Measurements from ENCODE around the gene FLT4. TPM values are rescaled to one million over a fixed set of nuclear protein-coding genes. Genes with fewer than 3 reads are reported as not detected.

FLT4 gene
- total RNA-seq, 2 experiments from 2014 or later, result 5.2 to 6.0 TPM

DNA sequence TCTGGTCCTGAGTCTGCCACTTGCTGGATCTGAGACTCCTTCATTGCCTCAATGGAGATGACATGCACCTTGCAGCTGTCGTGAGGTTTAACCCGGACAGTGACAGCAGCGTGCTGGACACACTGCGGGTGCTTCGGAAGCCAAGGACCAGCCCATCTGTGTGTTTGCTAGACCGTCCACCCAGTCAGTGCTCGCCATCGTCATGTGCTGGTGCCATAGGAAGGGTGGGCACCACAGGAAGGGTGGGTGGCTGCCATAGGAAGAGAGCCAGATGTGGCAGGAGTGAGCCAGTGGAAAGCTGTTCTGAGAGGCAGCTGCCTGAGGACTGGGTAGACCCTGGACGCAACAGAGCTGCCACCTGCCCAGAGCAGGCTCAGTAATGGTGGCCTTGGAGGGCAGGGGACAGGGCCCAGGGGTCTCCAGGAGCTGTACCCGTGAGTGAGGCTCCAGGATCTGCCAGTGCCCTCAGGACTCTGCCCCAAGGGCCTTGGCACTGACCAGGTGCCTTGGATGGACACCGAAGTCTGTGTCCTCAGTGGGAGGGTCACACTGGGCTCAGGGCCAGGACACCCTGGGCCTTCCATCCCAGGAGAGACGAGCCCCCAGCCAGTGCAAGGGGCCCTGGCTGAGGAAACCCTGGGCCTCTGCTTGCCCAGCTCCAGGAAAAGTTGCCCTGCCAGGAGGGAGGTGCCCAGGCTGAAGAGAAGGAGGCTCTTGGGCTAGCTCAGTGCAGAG is 21.8 kb downstream of the FLT4 start:
- Mint-ChIP-seq H3K27me3 (no peaks in the 10 kb centered on the region), H3K9me3 (no peaks in the 10 kb centered on the region), H3K4me3 (no peak overlapping the region), H3K36me3 (peaks cover 3% of the 10 kb centered on the region), H3K4me1 (peaks cover 11% of the 10 kb centered on the region), H3K27ac (no peak overlapping the region)
- no peak for DNase-seq

DNA sequence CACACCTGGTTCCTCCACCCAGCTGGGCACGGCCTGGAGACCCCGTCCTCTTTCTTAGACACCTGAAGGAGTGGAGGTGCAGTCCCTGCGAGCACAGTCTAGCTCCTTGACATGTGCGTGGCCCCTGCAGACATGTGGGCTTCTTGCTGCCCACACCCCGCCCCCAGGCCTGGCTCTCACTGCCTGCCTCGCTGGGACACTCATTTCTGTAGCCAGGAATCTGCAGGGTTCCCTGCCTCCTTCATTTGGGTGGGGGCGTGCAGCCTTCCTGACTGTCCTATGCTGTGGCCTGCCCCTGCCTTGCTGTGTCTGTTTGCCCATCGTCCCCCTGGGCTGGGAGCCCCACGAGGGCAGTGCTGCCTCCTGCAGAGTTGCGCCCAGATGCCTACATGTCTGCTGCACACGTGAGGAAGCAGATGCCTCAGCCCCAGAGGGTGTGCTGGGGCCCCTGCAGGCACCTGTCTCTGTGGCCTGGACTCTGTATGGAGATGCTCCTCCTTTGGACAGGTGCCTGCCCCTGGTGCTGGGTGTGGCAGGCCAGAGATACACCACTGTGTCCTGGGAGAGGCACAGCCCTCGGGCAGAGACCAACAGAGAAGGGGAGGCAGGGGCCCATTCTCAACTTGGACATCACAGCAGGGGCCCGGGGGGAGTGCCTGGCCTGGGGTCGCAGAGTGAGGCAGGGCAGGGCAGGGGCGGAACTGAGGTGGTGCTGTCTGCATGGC is 22.6 kb downstream of the FLT4 start:
- Mint-ChIP-seq H3K4me1 (peaks cover 12% of the 10 kb centered on the region), H3K36me3 (peaks cover 3% of the 10 kb centered on the region), H3K9me3 (no peaks in the 10 kb centered on the region), H3K27ac (no peak overlapping the region), H3K4me3 (no peak overlapping the region), H3K27me3 (no peaks in the 10 kb centered on the region)
- DNase-seq, result no peak

DNA sequence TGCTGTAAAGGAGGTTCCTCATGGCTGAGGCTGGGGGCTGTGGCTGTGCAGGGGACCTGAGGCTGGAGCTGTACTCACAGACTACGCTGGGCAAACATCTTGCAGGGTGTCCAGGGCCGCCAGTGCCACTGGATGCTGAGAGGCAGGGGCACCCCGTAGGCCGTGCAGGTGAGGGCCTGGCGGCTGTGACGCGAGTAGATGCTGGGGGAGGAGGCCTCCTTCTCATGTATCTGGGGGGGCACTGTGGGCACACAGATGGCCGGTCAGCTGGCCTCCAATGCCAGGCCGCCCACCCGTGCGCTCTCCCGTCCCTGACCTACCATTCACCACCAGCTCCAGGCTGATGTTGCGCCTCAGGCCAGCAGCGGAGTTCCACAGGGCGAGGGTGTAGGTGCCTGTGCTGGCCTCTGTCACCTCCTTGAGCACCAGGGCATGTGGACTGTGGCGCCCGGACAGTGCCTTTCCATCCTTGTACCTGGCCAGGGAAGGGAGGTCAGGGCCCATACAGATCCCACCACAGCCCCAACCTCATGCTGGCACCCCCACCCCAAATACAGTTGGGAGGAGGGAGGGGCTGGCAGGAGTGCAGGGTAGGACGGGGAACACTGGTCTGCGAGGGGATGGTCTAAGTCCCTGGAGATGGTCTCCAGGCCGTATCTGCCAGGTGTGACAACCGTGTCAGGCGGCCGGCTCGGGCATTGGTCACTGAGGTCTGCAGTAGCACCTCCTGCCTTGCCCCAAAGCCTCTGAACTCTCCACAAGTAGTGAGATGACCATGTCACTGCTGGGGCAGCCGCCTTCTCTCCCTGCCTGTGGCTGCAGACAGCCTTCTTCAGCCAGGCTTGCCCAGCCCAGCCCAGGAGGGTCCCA is 23.4 kb downstream of the FLT4 start:
- H3K9me3 Mint-ChIP-seq, result no peaks in the 10 kb centered on the region
- H3K36me3 Mint-ChIP-seq, result peaks cover 3% of the 10 kb centered on the region
- DNase-seq, result no peak
- H3K4me1 Mint-ChIP-seq, result peaks cover 12% of the 10 kb centered on the region
- H3K27ac Mint-ChIP-seq, result no peak overlapping the region
- no peak overlapping the region for H3K4me3 Mint-ChIP-seq
- H3K27me3 Mint-ChIP-seq, result no peaks in the 10 kb centered on the region

DNA sequence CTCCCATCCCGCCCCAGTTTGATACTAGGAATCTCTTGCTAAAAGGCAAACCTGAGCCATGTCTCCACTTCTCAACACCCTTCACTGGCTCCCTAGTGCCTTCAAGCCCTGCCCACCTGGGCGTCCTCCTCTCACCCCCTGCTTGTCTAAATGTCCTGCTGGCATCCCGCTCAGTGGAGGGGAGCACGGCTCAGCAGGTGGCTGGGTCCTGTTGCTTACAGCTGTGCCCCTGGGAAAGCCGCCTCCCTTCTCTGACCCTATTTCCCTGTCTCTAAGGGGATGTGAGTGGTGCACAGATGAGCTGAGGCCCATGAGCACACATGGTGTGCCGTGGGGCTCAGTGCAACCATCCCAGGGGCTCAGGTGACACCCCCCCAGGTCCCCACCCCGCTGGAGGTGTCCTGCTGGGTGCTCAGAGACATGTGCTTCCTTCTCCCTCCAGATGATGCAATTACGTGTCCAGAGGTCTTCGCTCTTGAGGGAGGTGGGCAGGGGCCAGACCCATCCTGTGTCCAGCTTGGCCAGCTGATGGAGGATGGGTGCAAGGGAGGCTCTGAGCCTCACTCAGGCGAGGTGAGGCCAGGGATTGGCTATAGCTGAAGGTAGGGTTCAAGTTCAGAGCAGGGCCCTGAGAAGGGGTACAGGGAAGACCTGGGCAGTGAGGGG is 24.1 kb downstream of the FLT4 start:
- DNase-seq, result no peak
- Mint-ChIP-seq H3K4me1 (peaks cover 12% of the 10 kb centered on the region), H3K36me3 (peaks cover 3% of the 10 kb centered on the region), H3K9me3 (no peaks in the 10 kb centered on the region), H3K27me3 (no peaks in the 10 kb centered on the region), H3K27ac (no peak overlapping the region), H3K4me3 (no peak overlapping the region)

DNA sequence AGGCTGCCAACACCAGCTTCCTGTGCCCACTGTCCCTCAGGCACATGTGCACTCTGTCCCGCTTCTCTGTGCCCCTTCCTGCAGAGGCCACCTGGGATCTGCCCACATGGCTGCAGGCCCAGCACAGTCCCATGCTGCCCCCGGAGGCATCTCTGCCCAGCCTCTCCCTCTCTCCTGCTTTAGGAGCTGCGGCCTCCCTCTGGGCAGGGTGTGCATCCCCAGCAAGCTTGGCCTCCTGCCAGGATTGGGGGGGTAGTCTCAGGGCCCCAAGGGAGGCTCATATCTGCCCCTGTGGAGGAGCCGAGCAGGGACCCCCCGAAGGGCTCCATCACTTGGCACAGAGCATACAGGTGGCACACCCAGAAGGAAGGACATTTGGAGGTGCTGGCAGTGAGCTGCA is 24.8 kb downstream of the FLT4 start:
- Mint-ChIP-seq H3K4me1 (peaks cover 12% of the 10 kb centered on the region), H3K4me3 (peak overlapping the region; percentile 18), H3K9me3 (no peaks in the 10 kb centered on the region), H3K27ac (peak overlapping the region; percentile 29), H3K27me3 (no peaks in the 10 kb centered on the region), H3K36me3 (peaks cover 3% of the 10 kb centered on the region)
- DNase-seq, result no peak

DNA sequence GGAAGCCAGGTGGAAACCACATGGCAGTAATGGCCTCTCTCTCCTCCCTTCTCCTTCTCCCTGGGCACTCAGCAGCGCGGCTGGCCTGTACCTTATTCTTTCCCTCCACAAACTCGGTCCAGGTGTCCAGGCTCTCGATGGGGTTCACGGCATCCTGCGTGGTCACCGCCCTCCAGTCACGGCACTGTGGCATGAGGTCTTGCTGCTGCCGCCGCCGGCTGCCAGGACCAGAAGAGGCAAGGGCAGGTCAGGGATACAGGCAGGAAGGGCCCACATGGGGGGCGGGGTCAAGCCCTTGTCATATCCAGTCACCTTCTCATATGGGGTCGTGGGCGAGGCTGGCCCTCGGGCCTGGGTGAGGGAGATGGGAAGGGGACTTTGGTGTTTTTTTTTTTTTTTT is 25.6 kb downstream of the FLT4 start:
- no peak for DNase-seq
- no peaks in the 10 kb centered on the region for H3K27me3 Mint-ChIP-seq
- peak overlapping the region; percentile 63 for H3K27ac Mint-ChIP-seq
- H3K9me3 Mint-ChIP-seq, result no peaks in the 10 kb centered on the region
- H3K36me3 Mint-ChIP-seq, result peaks cover 3% of the 10 kb centered on the region
- H3K4me1 Mint-ChIP-seq, result peaks cover 12% of the 10 kb centered on the region
- H3K4me3 Mint-ChIP-seq, result no peak overlapping the region

DNA sequence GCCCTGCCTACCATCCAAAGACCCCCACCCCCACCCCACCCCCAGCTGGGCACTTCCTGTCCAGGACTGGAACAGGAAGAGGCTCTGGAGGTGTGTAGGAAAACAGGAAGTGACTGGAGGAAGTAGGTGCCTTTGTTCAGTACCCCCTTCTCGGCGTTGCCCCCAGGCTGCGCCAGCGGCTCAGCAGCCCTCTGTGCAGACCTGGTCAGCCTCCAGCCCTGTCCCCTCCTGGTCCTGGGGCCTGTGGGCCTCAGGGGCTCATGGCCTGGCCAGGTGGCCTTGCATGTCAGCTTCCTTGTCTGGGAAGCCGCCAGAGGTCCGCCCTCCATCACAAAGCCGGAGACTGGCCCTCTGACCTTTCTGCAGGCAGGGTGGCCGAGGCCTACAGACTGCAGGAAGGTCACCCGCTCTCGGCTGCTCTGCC is 26.0 kb downstream of the FLT4 start:
- H3K4me1 Mint-ChIP-seq, result peaks cover 12% of the 10 kb centered on the region
- no peak overlapping the region for H3K27ac Mint-ChIP-seq
- no peak for DNase-seq
- peaks cover 3% of the 10 kb centered on the region for H3K36me3 Mint-ChIP-seq
- H3K4me3 Mint-ChIP-seq, result no peak overlapping the region
- no peaks in the 10 kb centered on the region for H3K9me3 Mint-ChIP-seq
- no peaks in the 10 kb centered on the region for H3K27me3 Mint-ChIP-seq

DNA sequence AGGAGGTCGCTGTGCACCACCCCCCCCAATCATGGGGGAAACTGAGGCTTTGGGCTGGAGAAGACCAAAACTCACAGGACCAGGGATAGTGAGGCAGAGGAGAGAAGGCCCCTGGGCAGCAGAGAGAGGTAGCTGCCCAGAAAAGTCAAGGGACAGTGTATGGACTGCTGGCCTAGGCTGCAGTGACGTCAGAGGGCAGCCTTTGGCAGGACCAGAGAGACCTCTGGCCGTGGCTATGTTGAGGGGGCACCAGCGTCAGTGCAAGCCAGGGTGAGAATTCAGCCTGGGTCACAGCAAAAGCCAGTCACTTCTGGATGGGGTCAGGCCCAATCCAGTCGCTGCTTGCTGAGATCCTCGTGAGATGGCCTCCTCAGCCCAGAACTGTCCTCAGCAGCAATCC is 26.5 kb downstream of the FLT4 start:
- peaks cover 3% of the 10 kb centered on the region for H3K36me3 Mint-ChIP-seq
- peaks cover 12% of the 10 kb centered on the region for H3K4me1 Mint-ChIP-seq
- no peak overlapping the region for H3K4me3 Mint-ChIP-seq
- no peaks in the 10 kb centered on the region for H3K27me3 Mint-ChIP-seq
- no peaks in the 10 kb centered on the region for H3K9me3 Mint-ChIP-seq
- peak overlapping the region; percentile 45 for H3K27ac Mint-ChIP-seq
- DNase-seq, result no peak

DNA sequence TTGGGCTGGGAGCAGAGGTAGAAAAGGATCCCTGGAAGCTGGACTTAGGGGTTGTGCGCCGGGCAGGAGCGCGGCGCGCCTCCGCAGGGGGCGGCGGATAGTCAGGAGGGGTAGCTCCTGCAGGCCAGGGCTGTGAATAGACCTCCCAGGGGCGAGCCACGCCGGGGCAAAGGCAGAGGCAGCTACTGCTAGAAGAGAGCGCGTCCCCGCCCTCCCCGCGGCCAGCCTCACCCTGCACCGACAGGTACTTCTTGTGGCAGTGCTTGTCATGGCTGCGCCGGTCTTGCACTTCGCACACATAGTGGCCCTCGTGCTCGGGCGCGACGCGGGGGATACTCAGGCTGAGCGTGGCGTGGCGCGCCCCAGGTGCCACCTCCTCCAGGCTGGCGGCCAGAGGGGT is 28.1 kb downstream of the FLT4 start:
- no peaks in the 10 kb centered on the region for H3K27me3 Mint-ChIP-seq

DNA sequence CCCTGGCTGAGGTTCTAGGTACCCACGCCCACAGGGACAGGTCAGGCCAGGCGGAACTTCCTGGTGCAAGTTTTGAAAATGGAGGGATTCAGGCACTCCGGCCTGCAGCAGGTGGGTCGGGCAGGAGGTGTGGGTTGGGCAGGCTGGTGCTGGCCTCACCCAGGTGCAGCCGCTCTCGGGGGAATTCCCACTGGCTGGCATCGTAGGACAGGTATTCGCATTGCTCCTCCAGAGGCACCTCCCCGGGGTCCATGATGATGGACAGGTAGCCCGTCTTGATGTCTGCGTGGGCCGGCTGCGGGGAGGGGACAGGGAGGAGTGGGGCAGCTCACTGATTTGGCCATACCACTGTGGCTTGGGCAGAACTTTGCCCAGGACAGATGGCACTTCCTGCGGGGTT is 29.4 kb downstream of the FLT4 start:
- Mint-ChIP-seq H3K36me3 (peaks cover 5% of the 10 kb centered on the region), H3K27me3 (no peaks in the 10 kb centered on the region), H3K4me1 (peaks cover 12% of the 10 kb centered on the region), H3K4me3 (no peak overlapping the region), H3K27ac (no peak overlapping the region), H3K9me3 (no peaks in the 10 kb centered on the region)
- no peak for DNase-seq

More for the DNA sequence above, 28.1 kb downstream of the FLT4 start:
- no peak for DNase-seq
- Mint-ChIP-seq H3K36me3 (peaks cover 4% of the 10 kb centered on the region), H3K27ac (no peak overlapping the region), H3K9me3 (no peaks in the 10 kb centered on the region), H3K4me1 (peaks cover 12% of the 10 kb centered on the region), H3K4me3 (no peak overlapping the region)

DNA sequence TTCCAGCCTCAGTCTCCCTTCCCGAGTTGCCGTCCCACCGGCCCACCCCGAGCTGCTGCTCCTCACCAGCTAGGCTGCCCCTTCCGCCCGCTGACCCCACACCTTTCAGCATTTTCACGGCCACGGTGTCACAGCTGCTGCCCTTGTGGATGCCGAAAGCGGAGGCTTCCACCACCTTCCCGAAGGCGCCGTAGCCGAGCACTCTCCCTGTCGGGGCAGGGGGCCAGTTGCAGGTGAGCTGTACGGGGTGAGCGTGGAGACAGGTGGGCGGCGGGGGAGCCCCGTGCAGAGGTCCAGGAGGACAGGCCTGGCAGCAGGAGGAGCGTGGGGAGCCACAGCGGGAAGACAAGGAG is 29.9 kb downstream of the FLT4 start:
- no peak overlapping the region for H3K27ac Mint-ChIP-seq
- H3K27me3 Mint-ChIP-seq, result no peaks in the 10 kb centered on the region
- peaks cover 2% of the 10 kb centered on the region for H3K36me3 Mint-ChIP-seq
- no peaks in the 10 kb centered on the region for H3K9me3 Mint-ChIP-seq
- H3K4me1 Mint-ChIP-seq, result peaks cover 10% of the 10 kb centered on the region
- H3K4me3 Mint-ChIP-seq, result no peak overlapping the region
- DNase-seq, result no peak

DNA sequence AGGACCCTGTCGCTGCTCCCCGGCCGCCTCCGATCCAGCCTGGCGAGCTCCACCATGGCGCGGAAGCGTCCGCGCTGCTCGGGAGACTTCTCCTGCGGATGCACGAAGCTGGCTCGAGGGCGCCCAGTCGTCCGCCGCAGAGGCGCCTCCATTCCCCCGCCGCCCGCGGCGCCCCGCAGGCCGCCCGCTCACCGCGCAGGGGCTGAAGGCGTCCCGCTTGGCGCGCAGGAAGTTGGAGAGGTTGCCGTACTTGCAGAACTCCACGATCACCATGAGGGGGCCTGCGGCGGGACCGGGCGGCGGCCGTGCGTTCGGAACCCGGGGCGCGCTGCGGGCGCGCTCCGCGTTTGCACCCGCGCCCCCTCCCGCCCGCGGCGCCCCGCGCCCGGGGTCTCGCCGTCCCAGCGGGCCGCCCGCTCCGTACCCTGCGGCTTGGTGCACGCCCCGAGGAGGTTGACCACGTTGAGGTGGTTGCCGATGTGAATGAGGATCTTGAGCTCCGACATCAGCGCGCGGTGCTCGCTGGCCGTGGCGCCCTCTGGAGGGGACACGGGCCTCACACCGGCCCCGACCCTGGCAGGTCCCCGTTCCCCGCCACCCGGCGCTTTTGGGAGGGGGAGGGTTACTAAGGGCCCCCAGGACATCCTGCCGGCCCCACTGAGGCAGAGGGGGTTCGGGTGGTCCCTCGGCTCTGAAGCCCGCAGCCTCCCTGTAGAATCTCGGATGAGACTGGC is 30.4 kb downstream of the FLT4 start:
- DNase-seq, result peak; percentile 65
- Mint-ChIP-seq H3K36me3 (peaks cover 2% of the 10 kb centered on the region), H3K27me3 (no peaks in the 10 kb centered on the region), H3K27ac (no peak overlapping the region), H3K4me3 (peak overlapping the region; percentile 60), H3K4me1 (peaks cover 9% of the 10 kb centered on the region), H3K9me3 (no peaks in the 10 kb centered on the region)

DNA sequence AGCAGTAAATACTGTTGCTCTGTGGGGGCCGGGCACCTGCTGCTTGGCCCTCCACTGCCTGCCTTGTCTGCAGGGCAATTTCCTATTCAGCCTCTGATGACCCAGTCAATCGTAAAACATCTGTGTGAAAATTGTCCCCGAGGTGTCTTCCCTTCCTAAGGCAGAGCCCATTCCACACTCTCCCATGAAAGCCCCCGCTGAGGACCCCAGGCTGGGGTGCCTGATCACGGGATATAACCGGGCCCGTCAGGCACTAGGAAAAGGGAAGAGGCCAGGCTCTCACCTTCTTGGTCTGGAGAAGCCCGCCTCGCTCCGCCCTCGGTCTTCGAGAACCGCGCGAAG is 30.9 kb downstream of the FLT4 start:
- Mint-ChIP-seq H3K4me3 (peak overlapping the region; percentile 60), H3K27me3 (no peaks in the 10 kb centered on the region), H3K4me1 (peaks cover 4% of the 10 kb centered on the region), H3K27ac (no peak overlapping the region), H3K36me3 (peaks cover 2% of the 10 kb centered on the region), H3K9me3 (no peaks in the 10 kb centered on the region)
- no peak for DNase-seq

DNA sequence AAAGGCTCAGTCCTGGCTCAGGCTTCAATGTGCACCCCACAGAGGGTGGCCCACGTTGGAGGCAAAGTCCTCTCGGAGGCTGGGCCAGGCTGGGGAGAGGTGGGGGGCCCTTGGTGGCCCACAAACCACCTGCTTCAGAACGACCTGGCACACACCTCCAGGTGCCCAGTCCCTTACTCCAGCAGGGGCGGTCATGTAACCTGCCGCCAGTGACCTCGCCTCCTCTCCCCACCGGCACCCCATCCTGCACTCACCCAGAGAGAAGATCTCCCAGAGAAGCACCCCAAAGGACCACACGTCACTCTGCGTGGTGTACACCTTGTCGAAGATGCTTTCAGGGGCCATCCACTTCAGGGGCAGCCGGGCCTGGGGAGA is 35.6 kb downstream of the FLT4 start:
- no peaks in the 10 kb centered on the region for H3K9me3 Mint-ChIP-seq
- peaks cover 2% of the 10 kb centered on the region for H3K4me1 Mint-ChIP-seq
- DNase-seq, result no peak
- no peak overlapping the region for H3K27ac Mint-ChIP-seq
- peaks cover 2% of the 10 kb centered on the region for H3K36me3 Mint-ChIP-seq
- no peak overlapping the region for H3K4me3 Mint-ChIP-seq
- H3K27me3 Mint-ChIP-seq, result no peaks in the 10 kb centered on the region

Data from activated naive CD8-positive, alpha-beta T cell treated with anti-CD3 and anti-CD28 coated beads for 36 hours (primary cell).